ENCODE data around the gene TRNP1. TPM values are rescaled to one million over a fixed set of nuclear protein-coding genes. Genes with fewer than 3 reads are reported as not detected.
"Not testable (repeated sequence)": the region's sequence is repeated elsewhere in the genome, so short reads cannot be mapped to it uniquely, and the experiment has no call there.

The TRNP1 gene, protein sequence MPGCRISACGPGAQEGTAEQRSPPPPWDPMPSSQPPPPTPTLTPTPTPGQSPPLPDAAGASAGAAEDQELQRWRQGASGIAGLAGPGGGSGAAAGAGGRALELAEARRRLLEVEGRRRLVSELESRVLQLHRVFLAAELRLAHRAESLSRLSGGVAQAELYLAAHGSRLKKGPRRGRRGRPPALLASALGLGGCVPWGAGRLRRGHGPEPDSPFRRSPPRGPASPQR
- total RNA-seq = 15.3 TPM
- long read RNA-seq, transcript TRNP1-202 (2 exons, 575 nt) = minor isoform, 7 of 51 reads
- long read RNA-seq, transcript TRNP1-201 (2 exons, 1,958 nt) = major isoform, 34 of 51 reads
- long read RNA-seq, partial matches to known transcripts = 0 of 51 reads
- long read RNA-seq, other reads (novel, unspliced or antisense) = 10 of 51 reads

GRCh38 chr1:26993237-26994019, at the start of gene TRNP1:
Gene TRNP1 (plus strand): TSS chr1:26993692. CDS start chr1:26993787, 95 bp downstream.
- peak; percentile 76 for ATAC-seq

DNA sequence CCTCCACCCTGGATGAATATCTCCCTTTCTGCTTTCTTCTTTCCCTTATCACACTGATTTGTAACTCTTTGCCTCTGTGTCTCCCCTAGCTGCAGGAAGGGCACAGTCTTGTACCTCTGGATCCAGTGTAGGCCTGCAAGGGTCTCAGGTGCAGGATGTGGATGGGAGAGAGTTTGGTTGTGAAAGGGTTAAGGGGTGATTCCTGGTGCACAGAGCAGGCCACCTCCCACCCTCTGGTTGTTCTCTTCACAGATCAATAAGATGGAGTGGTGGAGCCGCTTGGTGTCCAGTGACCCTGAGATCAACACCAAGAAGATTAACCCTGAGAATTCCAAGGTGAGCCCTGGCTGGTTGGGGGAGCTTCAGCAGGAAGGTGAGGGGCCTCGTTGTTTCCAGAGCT, 48.4 kb upstream of the TRNP1 start:
- Histone ChIP-seq H3K4me3 (no peak overlapping the region), H3K27ac (no peak overlapping the region), H3K4me1 (no peaks in the 10 kb centered on the region), H3K36me3 (peaks cover 78% of the 10 kb centered on the region), H3K9me3 (no peaks in the 10 kb centered on the region), H3K27me3 (ENCODE audit: low read depth) (no peaks in the 10 kb centered on the region)
- no peak for TF ChIP-seq CTCF (IDR thresholded peaks at IDR 0.05)
- intact Hi-C loops (cut with DNase I) = no loop called here
- ATAC-seq (no peak), DNase-seq (no peak)

More at GRCh38 chr1:26993237-26994019, at the start of gene TRNP1:
- peak within 1 kb of the TSS; percentile 69 for H3K4me3 ChIP-seq
- no peaks in the 10 kb centered on the region for H3K9me3 ChIP-seq
- H3K4me1 ChIP-seq = peaks cover 39% of the 10 kb centered on the region
- H3K27me3 ChIP-seq (ENCODE audit: low read depth) = peaks cover 21% of the 10 kb centered on the region
- peak within 1 kb of the TSS; percentile 76 for H3K27ac ChIP-seq
- no peaks in the 10 kb centered on the region for H3K36me3 ChIP-seq
- DNase-seq = peak; percentile 81
- intact Hi-C loops (cut with DNase I) = no loop called here
- no peak for TF ChIP-seq CTCF (IDR thresholded peaks at IDR 0.05)

DNA sequence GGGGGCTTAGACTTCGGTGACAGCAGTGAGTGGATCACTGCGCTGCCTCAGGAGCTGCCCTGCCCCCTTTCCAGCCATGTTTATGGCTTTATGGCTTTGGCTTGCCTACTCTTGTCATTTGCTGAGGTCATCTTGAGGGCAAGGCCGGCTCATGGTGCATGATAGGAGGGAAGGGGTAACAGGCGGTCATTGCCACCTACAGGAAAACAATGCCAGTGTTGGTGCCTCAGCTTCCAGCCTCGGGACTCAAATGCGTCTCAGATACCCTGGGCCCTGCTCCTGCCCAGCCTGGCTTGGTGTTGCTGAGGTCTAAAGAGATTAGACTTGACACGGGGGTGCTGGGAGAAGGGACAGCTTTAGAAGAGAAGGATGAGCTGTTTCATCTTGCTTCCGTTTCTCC, 47.8 kb upstream of the TRNP1 start:
- no peaks in the 10 kb centered on the region for H3K9me3 ChIP-seq
- H3K27ac ChIP-seq = no peak overlapping the region
- H3K4me1 ChIP-seq = no peaks in the 10 kb centered on the region
- intact Hi-C loops (cut with DNase I) = no loop called here
- no peak for TF ChIP-seq CTCF (IDR thresholded peaks at IDR 0.05)
- DNase-seq (no peak), ATAC-seq (no peak)
- H3K27me3 ChIP-seq (ENCODE audit: low read depth) = no peaks in the 10 kb centered on the region
- H3K36me3 ChIP-seq = peaks cover 78% of the 10 kb centered on the region
- H3K4me3 ChIP-seq = no peak overlapping the region

- intact Hi-C loops (cut with DNase I) = no loop called here
- no peak for DNase-seq
- Histone ChIP-seq H3K4me1 (no peaks in the 10 kb centered on the region), H3K27me3 (ENCODE audit: low read depth) (no peaks in the 10 kb centered on the region), H3K36me3 (peaks cover 76% of the 10 kb centered on the region), H3K27ac (no peak overlapping the region), H3K4me3 (no peak overlapping the region), H3K9me3 (no peaks in the 10 kb centered on the region)
- TF ChIP-seq CTCF (IDR thresholded peaks at IDR 0.05) = no peak
- ATAC-seq = no peak
Measured at GRCh38 chr1:26946270-26946669, 47.2 kb upstream of the TRNP1 start.

- DNase-seq; intact Hi-C loops (cut with DNase I); ATAC-seq: not testable (repeated sequence)
Measured at GRCh38 chr1:26948725-26949057, 44.8 kb upstream of the TRNP1 start.

More at GRCh38 chr1:26948725-26949057, 44.8 kb upstream of the TRNP1 start:
- not testable (repeated sequence) for H3K9me3 ChIP-seq; H3K4me1 ChIP-seq; H3K27ac ChIP-seq; H3K4me3 ChIP-seq; H3K27me3 ChIP-seq (ENCODE audit: low read depth)
- H3K36me3 ChIP-seq = peaks cover 52% of the 10 kb centered on the region
